HG03354 (cell line): Measurements from ENCODE around the gene RNF225.
"Not testable (repeated sequence)": the region's sequence is repeated elsewhere in the genome, so short reads cannot be mapped to it uniquely, and the experiment has no call there.

Experiments used
- ATAC-seq: cut with Tn5 transposase; IDR thresholded peaks from one replicate; pipeline ENCODE4 v1.9.1; 2021; ENCODE audit warnings: mild to moderate bottlenecking; ENCODE audit not compliant: unreplicated experiment, poor library complexity, severe bottlenecking

Gene RNF225

GRCh38 chr19:58357481-58358145 is 37.8 kb upstream of the RNF225 start:
- no peak for ATAC-seq

DNA sequence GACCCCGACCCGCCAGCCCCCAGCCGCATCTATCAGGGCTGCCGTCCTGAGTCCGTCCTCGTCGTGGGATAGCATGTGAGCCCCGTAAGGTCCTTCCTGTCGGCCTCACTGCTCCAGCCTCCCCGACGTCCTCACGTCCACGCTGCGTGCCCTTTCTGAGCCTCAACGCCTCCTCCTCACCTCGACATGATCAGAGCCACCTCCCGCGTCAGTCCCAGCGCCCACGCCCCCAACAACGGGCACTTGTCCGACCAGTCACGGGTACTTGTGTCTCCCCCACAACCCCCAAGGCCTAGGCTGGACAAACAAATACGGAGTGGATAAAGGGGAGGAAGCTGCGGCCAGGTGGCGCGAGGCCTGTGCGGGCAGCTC is 33.6 kb upstream of the RNF225 start:
- ATAC-seq = peak; percentile 17

DNA sequence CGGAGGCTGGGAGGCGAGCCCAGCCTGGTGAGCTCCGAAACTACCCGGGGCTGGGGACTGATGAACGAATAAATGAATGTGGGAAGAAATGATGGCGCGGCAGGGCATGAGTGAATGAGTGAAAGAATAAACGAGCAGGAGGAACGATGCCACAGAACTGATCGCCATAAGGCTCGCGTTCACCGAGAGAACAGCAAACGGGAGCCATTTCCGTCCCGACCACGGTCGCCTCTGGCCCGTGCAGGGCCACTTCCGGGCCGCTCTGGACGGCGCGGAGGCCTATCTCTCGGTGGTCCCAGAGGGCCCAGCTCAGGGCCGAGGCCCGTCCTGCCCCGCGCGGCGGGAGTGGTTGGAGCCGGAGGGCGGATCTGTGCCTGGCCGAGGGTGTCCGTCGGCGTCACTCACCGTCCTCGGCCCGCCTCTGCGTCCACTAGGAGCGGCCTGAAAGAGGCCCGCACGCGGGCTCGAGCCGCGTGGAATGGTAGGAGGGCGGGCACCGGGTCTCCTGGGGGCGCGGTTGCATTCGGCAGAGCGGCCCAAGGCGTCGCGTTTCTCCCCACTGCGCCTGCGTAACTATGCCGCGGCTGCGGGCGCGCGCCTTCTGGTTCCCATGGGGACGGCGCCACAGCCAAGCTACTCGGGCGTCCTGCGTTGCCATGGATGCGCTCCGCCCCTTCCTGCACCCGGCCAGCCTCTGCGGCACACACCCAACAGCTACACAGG is 33.0 kb upstream of the RNF225 start, which contains the start of gene ZNF497:
ZNF497 (minus strand) TSS at position 480 of the 723 bp plus-strand sequence. CDS start 5,116 bp downstream, outside the sequence.
- peak; percentile 84 for ATAC-seq

DNA sequence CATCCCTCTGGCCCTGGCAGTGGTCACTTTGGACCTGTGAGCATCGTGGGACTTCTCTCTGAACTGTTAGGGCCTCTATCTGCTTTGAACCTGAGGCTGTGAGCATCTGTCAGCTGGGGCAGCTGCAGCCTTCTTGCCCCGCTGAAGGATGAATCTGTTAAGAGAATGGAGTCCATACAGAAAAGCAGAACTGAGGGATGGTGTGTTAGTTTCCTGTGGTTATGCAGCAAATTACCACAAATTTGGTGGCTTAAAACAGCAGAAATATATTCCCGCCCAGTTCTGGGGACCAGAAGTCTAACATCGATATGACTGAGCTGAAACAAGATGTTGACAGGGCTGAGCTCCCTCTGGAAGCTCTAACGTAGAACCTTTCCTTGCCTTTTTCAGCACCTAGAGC is 31.3 kb upstream of the RNF225 start:
- no peak for ATAC-seq

DNA sequence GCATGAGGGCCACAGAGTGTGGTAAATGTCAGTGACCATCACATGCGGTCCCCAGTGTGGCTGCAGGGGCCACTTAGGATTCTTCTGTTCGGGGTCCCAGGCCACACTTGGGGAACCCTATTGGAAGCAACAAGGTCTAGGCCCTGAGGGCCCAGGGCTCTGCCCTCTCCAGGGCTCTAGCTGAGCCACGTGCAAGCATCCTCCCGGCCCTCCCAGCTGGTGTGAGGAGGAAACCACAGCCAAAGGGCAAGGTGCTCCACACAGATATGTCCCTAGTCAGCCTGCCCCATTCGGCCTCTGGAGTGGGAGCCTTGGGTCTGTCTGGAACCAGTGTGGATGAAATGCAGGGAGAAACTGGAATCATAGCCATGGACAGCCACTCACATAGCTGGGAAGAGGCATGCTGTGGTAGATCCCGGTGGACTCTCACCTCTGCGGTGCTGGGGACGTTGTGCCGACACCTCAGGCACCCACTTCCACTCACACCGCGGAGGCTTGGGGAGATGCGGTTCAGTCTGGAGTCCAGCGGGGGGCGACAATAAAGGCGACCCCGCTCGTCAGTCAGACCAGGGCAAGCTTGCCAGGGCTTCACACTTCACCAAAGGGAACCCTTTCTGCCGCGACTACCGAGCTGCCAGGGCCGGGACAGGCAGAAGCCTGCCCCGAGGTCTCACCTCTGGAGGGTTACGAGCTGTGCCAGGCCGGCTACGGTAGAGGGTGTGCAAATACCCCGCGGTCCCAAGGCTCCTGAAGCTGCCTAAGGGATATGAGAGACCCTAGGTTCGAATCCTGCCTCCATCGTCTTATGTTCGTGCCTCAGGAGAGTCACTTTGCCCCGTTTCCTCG is 28.6 kb upstream of the RNF225 start:
- ATAC-seq = no peak

DNA sequence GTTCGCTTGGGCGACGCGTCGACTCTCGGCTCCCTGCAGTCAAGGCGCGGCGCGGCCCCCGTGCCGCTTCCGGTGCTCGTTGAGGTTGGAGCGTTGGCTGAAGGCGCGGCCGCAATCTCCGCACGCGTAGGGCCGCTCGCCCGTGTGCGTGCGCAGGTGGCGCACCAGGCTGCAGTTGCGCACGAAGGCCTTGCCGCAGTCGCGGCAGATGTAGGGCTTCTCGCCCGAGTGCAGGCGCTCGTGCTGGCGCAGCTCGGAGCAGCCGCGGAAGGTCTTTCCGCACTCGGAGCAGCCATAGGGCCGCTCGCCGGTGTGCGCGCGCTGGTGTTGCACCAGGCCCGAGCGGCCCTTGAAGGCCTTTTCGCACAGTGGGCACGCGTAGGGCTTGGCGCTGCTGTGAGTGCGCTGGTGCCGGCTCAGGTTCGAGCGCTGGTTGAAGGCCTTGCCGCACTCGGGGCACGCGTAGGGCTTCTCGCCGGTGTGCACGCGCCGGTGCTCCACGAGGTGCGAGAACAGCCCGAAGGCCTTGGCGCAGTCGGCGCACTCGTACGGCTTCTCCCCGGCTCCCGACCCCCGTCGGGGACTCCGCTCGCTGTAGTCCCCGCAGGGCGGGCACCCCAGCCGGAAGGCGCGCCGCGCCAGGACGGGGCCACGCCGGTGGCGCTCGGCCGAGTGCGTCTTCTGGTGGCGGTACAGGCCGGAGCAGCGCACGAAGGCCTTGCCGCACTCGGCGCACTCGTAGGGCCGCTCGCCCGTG is 27.6 kb upstream of the RNF225 start:
- no peak for ATAC-seq

DNA sequence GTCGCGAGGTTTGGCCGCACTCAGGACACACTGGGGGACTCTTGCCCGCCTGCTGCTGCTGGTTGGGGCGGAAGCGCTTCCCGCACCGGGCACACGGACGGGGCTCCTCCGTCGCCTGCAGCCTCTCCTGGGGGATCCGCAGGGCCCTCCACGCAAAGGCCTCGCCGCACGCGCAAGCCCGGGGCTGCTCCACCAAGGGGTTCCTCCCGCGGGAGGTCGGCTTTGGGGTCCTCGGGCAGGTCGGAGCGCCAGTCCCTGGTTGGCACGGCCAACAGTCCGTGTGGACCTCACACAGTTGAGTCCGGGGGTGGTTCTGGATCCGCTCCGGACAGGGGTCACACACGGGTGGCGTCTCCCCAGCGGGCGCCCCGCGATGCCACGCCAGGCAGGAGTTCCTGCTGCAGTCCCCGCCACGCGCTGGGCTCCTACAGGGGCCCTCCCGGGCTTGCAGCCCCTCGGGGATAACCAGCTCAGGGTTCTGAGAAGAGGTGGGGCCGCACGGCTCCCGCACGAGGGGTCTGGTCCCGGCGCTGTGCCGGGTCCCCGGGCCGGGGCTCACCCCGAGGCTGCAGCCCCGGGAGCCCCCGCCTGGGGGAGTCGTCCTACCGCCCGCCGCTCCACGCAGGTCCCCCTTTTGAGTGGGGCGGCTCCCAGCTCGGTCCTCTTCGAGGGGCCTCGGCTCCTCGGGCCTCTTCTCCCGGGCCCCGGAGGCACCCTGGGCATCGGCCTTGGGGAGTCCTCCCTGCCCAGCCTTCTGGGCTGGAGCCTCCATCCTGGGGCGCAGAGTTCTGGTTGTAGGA is 26.7 kb upstream of the RNF225 start:
- no peak for ATAC-seq

DNA sequence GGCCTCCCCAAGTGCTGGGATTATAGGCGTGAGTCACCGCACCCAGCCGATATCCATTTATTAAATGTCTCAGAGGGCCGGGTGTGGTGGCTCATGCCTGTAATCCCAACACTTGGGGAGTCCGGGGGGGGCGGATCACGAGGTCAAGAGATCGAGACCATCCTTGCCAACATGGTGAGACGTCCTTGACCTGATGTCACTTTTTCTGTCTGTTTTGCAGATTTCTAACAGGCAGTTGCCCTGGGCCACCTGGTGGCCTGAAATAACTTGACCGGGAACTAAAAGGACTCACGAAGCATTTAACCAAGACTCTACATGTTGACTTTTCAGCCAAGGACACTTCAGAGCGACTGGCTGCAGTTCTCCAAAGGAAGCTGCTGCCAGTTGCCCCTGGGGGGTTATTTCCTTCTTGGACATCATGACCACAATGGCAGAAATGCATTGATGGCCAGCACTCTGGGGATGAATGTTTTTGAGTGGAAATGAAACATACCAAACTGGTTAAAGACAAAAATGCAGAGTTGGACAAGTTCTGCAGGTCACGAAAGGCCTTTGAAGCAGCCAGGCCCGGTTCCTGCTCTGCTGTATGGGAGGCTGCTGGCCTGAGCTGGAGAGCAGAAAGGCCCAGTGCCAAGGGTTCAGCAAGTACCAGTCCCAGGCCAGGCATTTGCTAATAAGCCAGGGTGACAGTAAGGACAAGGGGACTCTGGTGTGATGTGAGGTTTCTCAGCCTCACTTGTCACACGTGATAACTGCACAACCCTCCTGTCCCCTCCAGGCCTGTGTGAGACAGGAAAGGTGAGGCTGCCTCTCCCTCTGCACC is 22.9 kb upstream of the RNF225 start:
- no peak for ATAC-seq

DNA sequence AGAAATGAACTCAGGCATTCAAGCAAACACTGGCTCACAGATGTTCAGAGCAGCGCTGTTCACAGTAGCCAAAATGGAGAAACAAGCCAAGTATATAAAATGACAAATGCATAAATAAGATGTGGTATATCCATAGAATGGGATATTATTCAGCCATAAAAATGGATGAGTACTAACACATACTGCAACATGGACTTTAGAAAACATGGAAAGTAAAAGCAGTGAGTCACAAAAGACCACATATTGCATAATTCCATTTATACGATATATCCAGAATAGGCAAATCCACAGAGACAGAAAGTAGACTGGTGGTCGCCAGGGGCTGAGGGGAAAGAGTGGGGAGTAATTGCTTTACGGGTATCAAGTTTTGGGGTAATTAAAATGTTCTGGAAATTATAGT is 21.3 kb upstream of the RNF225 start:
- no peak for ATAC-seq

DNA sequence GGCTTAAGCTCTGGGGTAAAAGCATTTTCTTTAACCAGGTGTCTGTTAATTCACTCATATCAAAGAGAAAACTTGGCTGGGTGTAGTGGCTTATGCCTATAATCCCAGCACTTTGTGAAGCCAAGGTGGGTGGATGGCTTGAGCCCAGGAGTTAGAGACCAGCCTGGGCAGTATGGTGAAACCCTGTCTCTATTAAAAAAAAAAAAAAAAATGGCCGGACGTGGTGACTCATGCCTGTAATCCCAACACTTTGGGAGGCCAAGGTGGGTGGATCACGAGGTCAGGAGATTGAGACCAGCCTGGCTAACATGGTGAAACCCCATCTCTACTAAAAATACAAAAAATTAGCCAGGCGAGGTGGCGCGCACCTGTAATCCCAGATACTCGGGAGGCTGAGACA is 18.7 kb upstream of the RNF225 start:
- not testable (repeated sequence) for ATAC-seq

DNA sequence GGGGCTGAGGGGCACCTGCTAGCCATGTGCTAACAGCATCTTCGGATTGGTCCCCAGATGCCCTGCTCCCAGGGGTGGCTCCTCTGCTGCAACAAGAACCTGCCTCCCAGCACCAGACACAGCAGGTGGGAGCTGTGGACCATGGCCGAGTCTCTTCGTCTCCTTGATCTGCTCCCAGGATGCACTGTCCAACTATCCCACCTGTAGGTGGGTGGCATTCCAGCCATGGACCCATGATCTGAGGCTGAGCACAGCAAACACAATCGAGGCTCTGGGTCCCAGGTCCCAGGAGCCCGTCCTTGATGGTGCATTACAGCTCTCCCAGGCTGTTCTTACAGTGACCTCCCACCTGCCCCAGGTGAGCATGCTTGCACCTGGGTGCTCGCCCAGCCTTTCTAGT is 16.2 kb upstream of the RNF225 start:
- no peak for ATAC-seq

GRCh38 chr19:58380037-58380661 is 15.3 kb upstream of the RNF225 start:
- ATAC-seq = no peak

- peak; percentile 88 for ATAC-seq
These were observed 14.6 kb upstream of the RNF225 start, which contains the start of gene ZNF837 for GRCh38 chr19:58380662-58381459. TSS of gene ZNF837 (minus strand) at chr19:58381030. CDS start at chr19:58369332, 11,698 bp downstream.

DNA sequence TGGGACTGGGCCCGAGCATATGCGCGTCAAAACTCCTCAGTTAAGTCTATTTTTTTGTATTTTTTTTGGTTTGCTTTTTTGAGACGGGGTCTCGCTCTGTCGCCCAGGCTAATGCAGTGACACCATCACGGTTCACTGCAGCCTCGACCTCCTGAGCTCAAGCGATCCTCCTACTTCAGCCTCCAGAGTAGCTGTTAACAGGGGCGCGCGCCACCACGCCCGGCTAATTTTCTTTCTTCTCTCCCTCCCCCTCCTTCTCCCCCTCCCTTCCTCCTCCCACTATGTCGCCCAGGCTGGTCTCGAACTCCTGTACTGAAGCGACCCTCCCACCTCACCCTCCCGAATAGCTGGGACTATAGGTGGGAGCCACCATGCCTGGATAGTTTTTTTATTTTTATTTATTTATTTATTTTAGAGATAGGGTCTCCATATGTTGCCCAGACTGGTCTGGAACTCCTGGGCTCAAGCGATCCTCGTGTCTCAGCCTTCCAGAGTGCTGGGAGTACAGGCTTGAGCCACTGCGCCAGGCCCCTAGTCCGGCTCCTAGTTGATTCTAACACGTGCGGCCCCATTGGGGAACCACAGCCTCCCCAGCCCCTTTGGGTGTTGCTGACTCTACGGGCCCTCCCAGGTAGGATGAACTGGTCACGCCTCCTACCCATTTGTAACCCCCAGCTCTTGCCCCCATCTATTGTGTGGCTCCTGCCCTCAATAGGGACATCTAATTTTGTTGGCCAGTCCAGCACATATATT is 13.8 kb upstream of the RNF225 start:
- no peak for ATAC-seq

DNA sequence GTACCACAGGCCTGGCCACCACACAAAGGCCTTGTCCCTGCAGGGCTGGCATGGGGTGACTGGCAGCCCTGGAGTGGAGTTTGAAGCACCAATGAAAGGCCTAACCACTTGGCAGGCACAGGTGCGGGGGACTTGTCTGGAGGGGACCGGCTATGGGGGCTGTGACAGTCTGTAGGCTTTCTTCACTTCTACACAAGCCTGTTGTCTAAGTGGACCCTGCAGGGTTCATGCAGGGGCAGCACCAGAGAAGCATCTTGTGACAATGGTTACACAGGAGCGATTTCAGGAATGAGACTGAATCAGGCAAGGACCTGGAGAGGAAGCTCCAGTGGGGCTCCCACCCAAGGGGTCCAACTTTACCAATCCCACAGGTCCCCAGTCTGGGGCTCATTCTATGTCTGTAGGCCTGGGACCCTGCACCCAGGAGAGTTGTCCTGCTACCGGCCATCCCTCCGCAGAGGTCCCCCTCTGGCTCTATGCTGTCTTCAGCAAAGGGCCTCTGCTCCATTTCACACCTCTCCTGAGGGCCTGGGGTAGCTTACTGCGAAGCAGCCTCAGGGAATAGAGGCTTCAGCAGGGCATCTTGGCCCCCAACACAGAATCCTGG is 12.4 kb upstream of the RNF225 start:
- no peak for ATAC-seq

DNA sequence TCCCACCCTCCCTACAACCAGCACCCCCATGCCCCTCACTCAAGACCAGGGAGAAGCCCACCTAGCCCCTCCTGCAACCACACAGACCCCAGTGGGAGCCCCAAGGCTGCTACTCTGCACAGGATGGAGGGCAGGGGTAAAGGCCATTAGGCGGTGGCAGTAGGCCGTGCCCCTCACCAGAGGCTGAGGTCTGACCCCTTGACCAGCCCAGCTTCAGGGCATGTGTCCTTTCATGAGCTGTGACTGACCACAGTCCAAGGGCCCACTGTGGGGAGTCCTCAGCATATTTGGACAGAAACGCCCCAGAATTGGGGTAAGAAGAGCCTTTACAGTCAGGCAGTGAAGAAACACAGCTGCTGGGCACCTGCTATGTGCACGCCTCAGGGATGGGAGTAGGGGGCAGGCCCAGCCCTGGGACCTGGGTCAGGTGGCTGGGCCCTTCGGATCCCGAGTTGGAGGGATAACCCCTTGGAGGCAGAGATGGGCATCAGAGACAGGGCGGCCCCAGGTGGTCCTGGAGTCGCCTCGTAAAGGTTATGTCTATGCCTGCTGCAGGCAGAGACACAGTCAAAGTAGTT is 10.1 kb upstream of the RNF225 start:
- no peak for ATAC-seq
